SK-N-SH (cell line): ENCODE measurements around the gene PRKCQ.

Experiments used
- CTCF ChIP-seq: fragments of 200-600 bp; sonication (generic); IDR thresholded peaks from 2 replicates; pipeline ENCODE4 v1.6.1; 2017; ENCODE audit warnings: antibody characterized with exemption, mild to moderate bottlenecking, moderate library complexity
- EP300 ChIP-seq, 2 experiments: IDR thresholded peaks; 2 replicates each; pipeline versions ENCODE4 v1.4.0 to v1.6.1; 2012; ENCODE audit warnings: borderline replicate concordance in 1 of 2, low read depth in 1 of 2, low read length in 1 of 2
- GATA2 ChIP-seq: sonication (generic); formaldehyde crosslinking; IDR thresholded peaks from 2 replicates; pipeline ENCODE4 v1.5.0; 2020; ENCODE audit warnings: mild to moderate bottlenecking, missing genetic modification reagents
- JUND ChIP-seq: IDR thresholded peaks from 2 replicates; pipeline ENCODE4 v1.4.0; 2012
- POLR2AphosphoS5 ChIP-seq: IDR thresholded peaks from 2 replicates; pipeline ENCODE4 v1.6.1; 2012; ENCODE audit warnings: low read depth, low read length
- TEAD4 ChIP-seq: IDR thresholded peaks from 2 replicates; pipeline ENCODE4 v1.4.0; 2012; ENCODE audit warnings: mild to moderate bottlenecking, borderline replicate concordance; ENCODE audit not compliant: insufficient read depth

GRCh38 chr10:6457376-6457775 lies 122.7 kb downstream of the PRKCQ start:
- TF ChIP-seq CTCF (no peak), POLR2AphosphoS5 (no peak), JUND (no peak), EP300 (IDR thresholded peaks at IDR 0.05; ENCODE audit: borderline replicate concordance in 1 of 2, low read depth in 1 of 2, low read length in 1 of 2) (no peak), GATA2 (CRISPR knock-in tag) (no peak), TEAD4 (no peak)
